GM06990 (cell line): ENCODE results near the gene FAM149A.
A peak's percentile ranks its signal among the peaks of the same experiment; 100 is the strongest.

ENCODE experiments used
- DNase-seq: peaks from one replicate; pipeline ENCODE4 v3.0.0-alpha.2; 2011; ENCODE audit not compliant: insufficient read length; ENCODE audit errors: extremely low read depth
- H3K27me3 ChIP-seq: replicated peaks from 2 replicates; pipeline ENCODE4 v1.6.0; 2011; ENCODE audit warnings: low read length; ENCODE audit not compliant: control insufficient read depth, insufficient read depth
- H3K36me3 ChIP-seq: 2 replicates; pipeline ENCODE4 v1.5.1; 2011; ENCODE audit warnings: low read length; ENCODE audit not compliant: control insufficient read depth, insufficient read depth
- H3K4me3 ChIP-seq: replicated peaks from 2 replicates; pipeline ENCODE4 v1.5.1; 2011; ENCODE audit warnings: low read depth, mild to moderate bottlenecking, control low read depth, low read length
- TF ChIP-seq, protein P1 (sequence below): IDR thresholded peaks from 2 replicates; pipeline ENCODE4 v1.5.1; 2011; ENCODE audit warnings: low read length, control low read depth, mild to moderate bottlenecking, inconsistent platforms; ENCODE audit not compliant: insufficient read depth, poor library complexity, severe bottlenecking

FAM149A gene

DNA sequence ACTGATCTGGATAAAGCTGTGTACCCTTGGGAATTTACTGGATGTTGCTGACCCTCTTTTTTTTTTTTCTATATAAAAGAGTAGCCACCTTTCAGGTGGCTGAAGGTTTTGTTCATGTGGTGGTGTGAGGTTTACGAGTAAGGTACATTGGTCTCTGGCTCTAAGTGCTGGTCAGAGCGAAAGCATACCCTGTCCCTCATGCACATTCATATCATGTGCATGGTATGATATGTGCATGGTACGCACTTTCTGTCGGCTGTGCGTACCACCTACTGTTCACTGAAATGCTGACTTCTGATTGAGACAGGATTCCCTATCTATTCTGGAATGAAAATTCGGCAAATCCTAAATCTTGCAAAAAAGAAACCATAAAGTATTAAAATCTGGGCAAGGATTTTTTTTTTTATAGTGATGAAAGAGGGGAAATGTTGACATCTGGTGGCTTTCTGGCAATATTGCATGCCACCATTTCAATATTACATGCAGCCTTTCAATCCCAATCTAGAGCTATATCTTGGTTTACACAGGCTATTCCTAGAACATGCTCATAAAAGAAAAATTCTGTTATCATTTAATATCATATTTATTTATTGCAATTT lies 32.8 kb downstream of the FAM149A start:
- no peak for DNase-seq
- Histone ChIP-seq H3K4me3 (no peak overlapping the region), H3K27me3 (no peaks in the 10 kb centered on the region), H3K36me3 (no peaks in the 10 kb centered on the region)
- TF ChIP-seq, protein P1, sequence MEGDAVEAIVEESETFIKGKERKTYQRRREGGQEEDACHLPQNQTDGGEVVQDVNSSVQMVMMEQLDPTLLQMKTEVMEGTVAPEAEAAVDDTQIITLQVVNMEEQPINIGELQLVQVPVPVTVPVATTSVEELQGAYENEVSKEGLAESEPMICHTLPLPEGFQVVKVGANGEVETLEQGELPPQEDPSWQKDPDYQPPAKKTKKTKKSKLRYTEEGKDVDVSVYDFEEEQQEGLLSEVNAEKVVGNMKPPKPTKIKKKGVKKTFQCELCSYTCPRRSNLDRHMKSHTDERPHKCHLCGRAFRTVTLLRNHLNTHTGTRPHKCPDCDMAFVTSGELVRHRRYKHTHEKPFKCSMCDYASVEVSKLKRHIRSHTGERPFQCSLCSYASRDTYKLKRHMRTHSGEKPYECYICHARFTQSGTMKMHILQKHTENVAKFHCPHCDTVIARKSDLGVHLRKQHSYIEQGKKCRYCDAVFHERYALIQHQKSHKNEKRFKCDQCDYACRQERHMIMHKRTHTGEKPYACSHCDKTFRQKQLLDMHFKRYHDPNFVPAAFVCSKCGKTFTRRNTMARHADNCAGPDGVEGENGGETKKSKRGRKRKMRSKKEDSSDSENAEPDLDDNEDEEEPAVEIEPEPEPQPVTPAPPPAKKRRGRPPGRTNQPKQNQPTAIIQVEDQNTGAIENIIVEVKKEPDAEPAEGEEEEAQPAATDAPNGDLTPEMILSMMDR, result peak; percentile 54

- no peak for DNase-seq
- TF ChIP-seq, protein P1, result no peak
Observed at GRCh38 chr4:186144198-186144945, 39.9 kb downstream of the FAM149A start.

GRCh38 chr4:186144946-186145569 lies 40.6 kb downstream of the FAM149A start:
- TF ChIP-seq, protein P1, result no peak
- Histone ChIP-seq H3K36me3 (no peaks in the 10 kb centered on the region), H3K27me3 (no peaks in the 10 kb centered on the region), H3K4me3 (peak overlapping the region; percentile 57)
- DNase-seq, result no peak

More at GRCh38 chr4:186144198-186144945, 39.9 kb downstream of the FAM149A start:
- Histone ChIP-seq H3K27me3 (no peaks in the 10 kb centered on the region), H3K36me3 (no peaks in the 10 kb centered on the region), H3K4me3 (peak overlapping the region; percentile 60)

- Histone ChIP-seq H3K36me3 (no peaks in the 10 kb centered on the region), H3K27me3 (no peaks in the 10 kb centered on the region), H3K4me3 (no peak overlapping the region)
- TF ChIP-seq, protein P1, result no peak
- DNase-seq, result no peak
Observed at GRCh38 chr4:186146458-186146857, 42.0 kb downstream of the FAM149A start.

- H3K27me3 ChIP-seq, result no peaks in the 10 kb centered on the region
- TF ChIP-seq, protein P1, result no peak
- no peaks in the 10 kb centered on the region for H3K36me3 ChIP-seq
- no peak for DNase-seq
- H3K4me3 ChIP-seq, result no peak overlapping the region
Observed at GRCh38 chr4:186148336-186148975, 44.0 kb downstream of the FAM149A start.
